ENCODE data around the gene CLEC16A.

DNA sequence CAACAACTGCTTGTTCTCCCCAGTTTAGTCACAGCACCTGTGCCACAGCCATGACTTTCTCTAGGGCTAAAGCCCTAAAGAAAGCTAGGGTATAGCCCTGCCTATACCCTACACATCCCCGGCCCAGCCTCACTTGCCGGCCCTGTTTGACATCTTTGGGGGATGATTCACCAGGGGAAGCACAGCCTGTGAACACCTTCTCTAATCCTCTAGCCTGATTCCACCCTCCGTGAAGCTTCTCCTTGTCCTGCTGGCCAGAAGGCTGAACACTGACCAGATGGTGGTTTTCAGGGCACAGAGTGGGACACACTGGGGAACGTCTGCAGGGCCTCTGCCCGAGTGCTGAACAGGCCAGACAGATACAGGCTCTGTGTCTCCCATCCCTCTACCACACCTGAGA, 6.0 kb downstream of the CLEC16A start:
- TF ChIP-seq, protein P1, sequence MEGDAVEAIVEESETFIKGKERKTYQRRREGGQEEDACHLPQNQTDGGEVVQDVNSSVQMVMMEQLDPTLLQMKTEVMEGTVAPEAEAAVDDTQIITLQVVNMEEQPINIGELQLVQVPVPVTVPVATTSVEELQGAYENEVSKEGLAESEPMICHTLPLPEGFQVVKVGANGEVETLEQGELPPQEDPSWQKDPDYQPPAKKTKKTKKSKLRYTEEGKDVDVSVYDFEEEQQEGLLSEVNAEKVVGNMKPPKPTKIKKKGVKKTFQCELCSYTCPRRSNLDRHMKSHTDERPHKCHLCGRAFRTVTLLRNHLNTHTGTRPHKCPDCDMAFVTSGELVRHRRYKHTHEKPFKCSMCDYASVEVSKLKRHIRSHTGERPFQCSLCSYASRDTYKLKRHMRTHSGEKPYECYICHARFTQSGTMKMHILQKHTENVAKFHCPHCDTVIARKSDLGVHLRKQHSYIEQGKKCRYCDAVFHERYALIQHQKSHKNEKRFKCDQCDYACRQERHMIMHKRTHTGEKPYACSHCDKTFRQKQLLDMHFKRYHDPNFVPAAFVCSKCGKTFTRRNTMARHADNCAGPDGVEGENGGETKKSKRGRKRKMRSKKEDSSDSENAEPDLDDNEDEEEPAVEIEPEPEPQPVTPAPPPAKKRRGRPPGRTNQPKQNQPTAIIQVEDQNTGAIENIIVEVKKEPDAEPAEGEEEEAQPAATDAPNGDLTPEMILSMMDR (IDR thresholded peaks at IDR 0.05 in 4 of 5, conservative IDR thresholded peaks at IDR 0.05 in 1 of 5): no peak
- TF ChIP-seq POLR2A (IDR thresholded peaks at IDR 0.05): no peak
